ENCODE measurements around the gene CARM1.

The CARM1 gene

DNA sequence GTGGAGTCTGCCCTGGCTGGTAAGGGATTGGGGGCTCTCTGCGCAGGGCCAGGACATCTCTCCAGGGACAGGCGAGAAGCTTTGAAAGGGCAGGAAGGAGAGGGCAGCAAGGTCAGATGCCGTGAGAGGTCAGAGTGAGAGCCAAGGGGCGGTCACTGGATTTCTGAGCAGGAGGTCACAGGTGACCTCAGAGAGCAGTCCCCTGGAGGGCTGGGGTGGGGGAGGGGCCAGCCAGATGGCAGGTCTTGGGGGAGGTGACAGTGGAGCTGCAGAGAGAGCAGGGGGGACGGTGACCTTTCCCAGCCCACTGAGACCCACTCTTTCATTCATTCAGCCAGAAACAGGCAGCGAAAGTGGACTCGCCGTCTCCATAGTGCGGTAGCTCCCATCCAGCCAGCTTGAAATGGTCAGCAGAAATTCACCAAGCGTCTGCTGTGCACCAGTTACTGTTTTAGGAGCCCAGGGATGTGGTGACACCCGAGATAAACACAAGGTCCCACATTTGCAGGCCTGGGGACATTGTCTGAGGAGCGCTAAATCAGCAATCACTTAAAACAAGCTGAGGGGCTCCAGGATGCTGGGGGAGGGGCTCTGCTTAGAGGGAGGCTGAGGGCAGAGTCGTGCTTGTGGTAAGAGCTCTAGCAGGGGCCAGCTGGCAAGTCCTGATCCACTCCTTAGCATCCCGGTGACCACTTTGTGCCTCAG lies 10.2 kb downstream of the CARM1 start:
- peaks cover 15% of the 10 kb centered on the region for H3K4me1 ChIP-seq (ENCODE audit: low read length)

GRCh38 chr19:10882108-10882457 lies 10.7 kb downstream of the CARM1 start:
- no peak for TF ChIP-seq EZH2phosphoT487 (IDR thresholded peaks at IDR 0.05; ENCODE audit: low read length)
- TF ChIP-seq, protein P1, sequence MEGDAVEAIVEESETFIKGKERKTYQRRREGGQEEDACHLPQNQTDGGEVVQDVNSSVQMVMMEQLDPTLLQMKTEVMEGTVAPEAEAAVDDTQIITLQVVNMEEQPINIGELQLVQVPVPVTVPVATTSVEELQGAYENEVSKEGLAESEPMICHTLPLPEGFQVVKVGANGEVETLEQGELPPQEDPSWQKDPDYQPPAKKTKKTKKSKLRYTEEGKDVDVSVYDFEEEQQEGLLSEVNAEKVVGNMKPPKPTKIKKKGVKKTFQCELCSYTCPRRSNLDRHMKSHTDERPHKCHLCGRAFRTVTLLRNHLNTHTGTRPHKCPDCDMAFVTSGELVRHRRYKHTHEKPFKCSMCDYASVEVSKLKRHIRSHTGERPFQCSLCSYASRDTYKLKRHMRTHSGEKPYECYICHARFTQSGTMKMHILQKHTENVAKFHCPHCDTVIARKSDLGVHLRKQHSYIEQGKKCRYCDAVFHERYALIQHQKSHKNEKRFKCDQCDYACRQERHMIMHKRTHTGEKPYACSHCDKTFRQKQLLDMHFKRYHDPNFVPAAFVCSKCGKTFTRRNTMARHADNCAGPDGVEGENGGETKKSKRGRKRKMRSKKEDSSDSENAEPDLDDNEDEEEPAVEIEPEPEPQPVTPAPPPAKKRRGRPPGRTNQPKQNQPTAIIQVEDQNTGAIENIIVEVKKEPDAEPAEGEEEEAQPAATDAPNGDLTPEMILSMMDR (IDR thresholded peaks at IDR 0.05; ENCODE audit: low read length): no peak
- TF ChIP-seq EZH2 (optimal IDR thresholded peaks at IDR 0.05; ENCODE audit: low read depth, low read length): no peak
- Histone ChIP-seq H4K20me1 (ENCODE audit: insufficient read depth, low read length) (no peaks in the 10 kb centered on the region), H3K4me1 (ENCODE audit: low read length) (peaks cover 15% of the 10 kb centered on the region), H3K4me2 (ENCODE audit: low read depth, low read length) (no peak overlapping the region), H3K27me3 (replicated peaks; ENCODE audit: insufficient read depth, low read length) (no peaks in the 10 kb centered on the region), H3K9me3 (replicated peaks; ENCODE audit: insufficient read depth, low read length) (no peaks in the 10 kb centered on the region), H2AFZ (ENCODE audit: low read length) (no peak overlapping the region), H3K9ac (ENCODE audit: low read length) (no peak overlapping the region), H3K27ac (ENCODE audit: low read length) (no peak overlapping the region), H3K36me3 (replicated peaks; ENCODE audit: insufficient read depth, low read length) (no peaks in the 10 kb centered on the region), H3F3A (ENCODE audit: insufficient read depth, low read length) (peaks cover 10% of the 10 kb centered on the region), H3K9me2 (replicated peaks; ENCODE audit: insufficient read depth, low read length) (no peaks in the 10 kb centered on the region), H3K79me2 (ENCODE audit: low read length) (peaks cover 80% of the 10 kb centered on the region), H3K4me3 (ENCODE audit: low read length) (no peak overlapping the region)
- DNase-seq: no peak

More for the DNA sequence above, 10.2 kb downstream of the CARM1 start:
- TF ChIP-seq EZH2phosphoT487 (IDR thresholded peaks at IDR 0.05; ENCODE audit: low read length): no peak
- TF ChIP-seq EZH2 (optimal IDR thresholded peaks at IDR 0.05; ENCODE audit: low read depth, low read length): no peak
- TF ChIP-seq, protein P1 (IDR thresholded peaks at IDR 0.05; ENCODE audit: low read length): no peak
- H3K4me2 ChIP-seq (ENCODE audit: low read depth, low read length): no peak overlapping the region
- DNase-seq: no peak
- no peak overlapping the region for H3K9ac ChIP-seq (ENCODE audit: low read length)
- no peaks in the 10 kb centered on the region for H4K20me1 ChIP-seq (ENCODE audit: insufficient read depth, low read length)
- H3K27ac ChIP-seq (ENCODE audit: low read length): no peak overlapping the region
- no peak overlapping the region for H3K4me3 ChIP-seq (ENCODE audit: low read length)
- H3K36me3 ChIP-seq (replicated peaks; ENCODE audit: insufficient read depth, low read length): no peaks in the 10 kb centered on the region
- H3F3A ChIP-seq (ENCODE audit: insufficient read depth, low read length): peaks cover 10% of the 10 kb centered on the region
- peaks cover 80% of the 10 kb centered on the region for H3K79me2 ChIP-seq (ENCODE audit: low read length)
- no peaks in the 10 kb centered on the region for H3K9me2 ChIP-seq (replicated peaks; ENCODE audit: insufficient read depth, low read length)
- H2AFZ ChIP-seq (ENCODE audit: low read length): no peak overlapping the region
- no peaks in the 10 kb centered on the region for H3K27me3 ChIP-seq (replicated peaks; ENCODE audit: insufficient read depth, low read length)
- no peaks in the 10 kb centered on the region for H3K9me3 ChIP-seq (replicated peaks; ENCODE audit: insufficient read depth, low read length)

GRCh38 chr19:10884274-10884673 lies 12.9 kb downstream of the CARM1 start:
- DNase-seq: no peak
- H4K20me1 ChIP-seq (ENCODE audit: insufficient read depth, low read length): no peaks in the 10 kb centered on the region
- peaks cover 7% of the 10 kb centered on the region for H3K4me1 ChIP-seq (ENCODE audit: low read length)

More at GRCh38 chr19:10884274-10884673, 12.9 kb downstream of the CARM1 start:
- Histone ChIP-seq H3K9me2 (replicated peaks; ENCODE audit: insufficient read depth, low read length) (no peaks in the 10 kb centered on the region), H2AFZ (ENCODE audit: low read length) (no peak overlapping the region), H3K9ac (ENCODE audit: low read length) (no peak overlapping the region), H3K79me2 (ENCODE audit: low read length) (peaks cover 80% of the 10 kb centered on the region), H3K27me3 (replicated peaks; ENCODE audit: insufficient read depth, low read length) (no peaks in the 10 kb centered on the region), H3K27ac (ENCODE audit: low read length) (no peak overlapping the region), H3K4me3 (ENCODE audit: low read length) (no peak overlapping the region), H3K4me2 (ENCODE audit: low read depth, low read length) (no peak overlapping the region), H3K36me3 (replicated peaks; ENCODE audit: insufficient read depth, low read length) (no peaks in the 10 kb centered on the region), H3F3A (ENCODE audit: insufficient read depth, low read length) (no peaks in the 10 kb centered on the region; the same call in 1 of the 2 replicates), H3K9me3 (replicated peaks; ENCODE audit: insufficient read depth, low read length) (no peaks in the 10 kb centered on the region)
- TF ChIP-seq EZH2 (optimal IDR thresholded peaks at IDR 0.05; ENCODE audit: low read depth, low read length): no peak
- no peak for TF ChIP-seq EZH2phosphoT487 (IDR thresholded peaks at IDR 0.05; ENCODE audit: low read length)

Data from MM.1S (cell line).